ENCODE measurements around the gene CAPZB.

The CAPZB gene

GRCh38 chr1:19458815-19459417, 26.4 kb downstream of the CAPZB start:
- peaks cover 3% of the 10 kb centered on the region; the same call in 1 of the 2 replicates for H3K36me3 ChIP-seq (ENCODE audit: insufficient read depth, low read length)
- no peak overlapping the region for H2AFZ ChIP-seq (ENCODE audit: low read depth, low read length)
- no peak overlapping the region for H3K4me2 ChIP-seq (ENCODE audit: insufficient read depth, low read length)
- ATAC-seq (ENCODE audit: insufficient read depth, low read depth) (no peak), DNase-seq (no peak)
- TF ChIP-seq CTCF (IDR thresholded peaks at IDR 0.05; ENCODE audit: borderline replicate concordance, extremely low read depth, low read length, poor library complexity, severe bottlenecking) = no peak
- no peak for TF ChIP-seq EZH2 (IDR thresholded peaks at IDR 0.05; ENCODE audit: borderline replicate concordance, low read depth, low read length, severe bottlenecking)
- peaks cover 81% of the 10 kb centered on the region for H4K20me1 ChIP-seq (ENCODE audit: insufficient read depth, low read length)
- 0 out of 2 replicates have a peak overlapping the region, but pooled peaks have one; percentile 32 for H3K27ac ChIP-seq (ENCODE audit: low read length)
- no peaks in the 10 kb centered on the region for H3K9me3 ChIP-seq (ENCODE audit: insufficient read depth, low read length, severe bottlenecking)
- H3K27me3 ChIP-seq (ENCODE audit: insufficient read depth, low read length, poor library complexity) = no peaks in the 10 kb centered on the region
- peaks cover 92% of the 10 kb centered on the region for H3K79me2 ChIP-seq (ENCODE audit: insufficient read depth, low read length)
- H3K4me1 ChIP-seq (ENCODE audit: insufficient read depth, low read length) = peaks cover 20% of the 10 kb centered on the region
- no peak overlapping the region for H3K4me3 ChIP-seq (ENCODE audit: low read depth in 1 of 2, low read length in 2 of 2)
- no peak overlapping the region for H3K9ac ChIP-seq (ENCODE audit: low read depth, low read length)

GRCh38 chr1:19457607-19458006, 27.7 kb downstream of the CAPZB start:
- Histone ChIP-seq H4K20me1 (ENCODE audit: insufficient read depth, low read length) (peaks cover 83% of the 10 kb centered on the region), H3K4me1 (ENCODE audit: insufficient read depth, low read length) (peaks cover 7% of the 10 kb centered on the region)
- TF ChIP-seq EZH2 (IDR thresholded peaks at IDR 0.05; ENCODE audit: borderline replicate concordance, low read depth, low read length, severe bottlenecking) = no peak
- no peak for TF ChIP-seq CTCF (IDR thresholded peaks at IDR 0.05; ENCODE audit: borderline replicate concordance, extremely low read depth, low read length, poor library complexity, severe bottlenecking)

GRCh38 chr1:19456968-19457441, 28.3 kb downstream of the CAPZB start:
- no peak for DNase-seq
- ATAC-seq (ENCODE audit: insufficient read depth, low read depth) = no peak
- Histone ChIP-seq H3K9me3 (ENCODE audit: insufficient read depth, low read length, severe bottlenecking) (no peaks in the 10 kb centered on the region), H3K79me2 (ENCODE audit: insufficient read depth, low read length) (peaks cover 97% of the 10 kb centered on the region), H3K27me3 (ENCODE audit: insufficient read depth, low read length, poor library complexity) (no peaks in the 10 kb centered on the region), H3K9ac (ENCODE audit: low read depth, low read length) (no peak overlapping the region), H3K27ac (ENCODE audit: low read length) (no peak overlapping the region), H2AFZ (ENCODE audit: low read depth, low read length) (no peak overlapping the region), H3K4me3 (ENCODE audit: low read depth in 1 of 2, low read length in 2 of 2) (no peak overlapping the region), H3K4me2 (ENCODE audit: insufficient read depth, low read length) (no peak overlapping the region), H3K36me3 (ENCODE audit: insufficient read depth, low read length) (peaks cover 3% of the 10 kb centered on the region; the same call in 1 of the 2 replicates), H4K20me1 (ENCODE audit: insufficient read depth, low read length) (peaks cover 86% of the 10 kb centered on the region), H3K4me1 (ENCODE audit: insufficient read depth, low read length) (0 out of 2 replicates have a peak, but pooled peaks cover 4% of the 10 kb centered on the region)
- no peak for TF ChIP-seq CTCF (IDR thresholded peaks at IDR 0.05; ENCODE audit: borderline replicate concordance, extremely low read depth, low read length, poor library complexity, severe bottlenecking)
- no peak for TF ChIP-seq EZH2 (IDR thresholded peaks at IDR 0.05; ENCODE audit: borderline replicate concordance, low read depth, low read length, severe bottlenecking)

More at GRCh38 chr1:19457607-19458006, 27.7 kb downstream of the CAPZB start:
- Histone ChIP-seq H3K27me3 (ENCODE audit: insufficient read depth, low read length, poor library complexity) (no peaks in the 10 kb centered on the region), H3K27ac (ENCODE audit: low read length) (no peak overlapping the region), H3K9ac (ENCODE audit: low read depth, low read length) (no peak overlapping the region), H3K4me2 (ENCODE audit: insufficient read depth, low read length) (no peak overlapping the region), H3K9me3 (ENCODE audit: insufficient read depth, low read length, severe bottlenecking) (no peaks in the 10 kb centered on the region), H3K4me3 (ENCODE audit: low read depth in 1 of 2, low read length in 2 of 2) (no peak overlapping the region), H3K79me2 (ENCODE audit: insufficient read depth, low read length) (peaks cover 95% of the 10 kb centered on the region), H2AFZ (ENCODE audit: low read depth, low read length) (no peak overlapping the region), H3K36me3 (ENCODE audit: insufficient read depth, low read length) (peaks cover 3% of the 10 kb centered on the region; the same call in 1 of the 2 replicates)
- DNase-seq (no peak), ATAC-seq (ENCODE audit: insufficient read depth, low read depth) (no peak)

Measured in DND-41 (cell line).